ENCODE measurements around the gene SAT1.
A peak's percentile ranks its signal among the peaks of the same experiment; 100 is the strongest.

The SAT1 gene

DNA sequence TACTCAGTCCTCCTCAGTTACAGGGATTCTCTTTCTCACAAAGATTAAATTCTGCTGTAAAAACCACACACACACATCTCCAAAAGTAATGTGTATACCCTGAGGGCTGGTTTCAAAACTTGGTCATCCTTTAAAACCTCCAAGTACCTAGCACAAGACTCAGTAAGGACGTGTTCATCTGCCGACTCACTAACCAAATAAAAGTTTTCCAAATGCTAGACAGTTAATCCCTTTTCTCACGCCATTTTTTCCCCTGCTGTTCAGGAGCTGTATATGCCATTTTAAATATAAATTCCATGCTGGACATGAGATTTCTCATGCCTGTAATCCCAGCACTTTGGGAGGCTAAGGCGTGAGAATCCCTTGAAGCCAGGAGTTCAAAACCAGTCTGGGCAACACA, 3.9 kb upstream of the SAT1 start:
- DNase-seq: no peak

DNA sequence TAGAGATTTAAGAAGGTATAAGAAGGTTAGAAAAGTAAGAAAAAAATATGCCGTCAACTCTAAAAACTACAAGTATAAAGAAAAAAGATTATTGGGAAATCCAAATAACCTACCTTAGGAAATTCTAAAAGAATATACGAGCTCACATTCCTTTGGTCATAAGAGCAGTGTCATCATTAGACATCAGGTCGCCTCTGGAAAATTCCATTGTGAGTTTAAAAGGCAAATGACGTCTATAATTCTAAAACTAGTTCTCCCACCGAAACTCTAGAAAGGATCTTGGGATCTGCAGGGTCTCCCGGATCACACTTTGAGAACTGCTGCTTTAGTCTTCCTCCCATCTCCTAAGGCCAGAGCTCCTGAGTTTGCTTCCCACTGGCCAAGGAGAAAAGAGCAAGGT, 518 bp upstream of the SAT1 start:
- DNase-seq: no peak

DNA sequence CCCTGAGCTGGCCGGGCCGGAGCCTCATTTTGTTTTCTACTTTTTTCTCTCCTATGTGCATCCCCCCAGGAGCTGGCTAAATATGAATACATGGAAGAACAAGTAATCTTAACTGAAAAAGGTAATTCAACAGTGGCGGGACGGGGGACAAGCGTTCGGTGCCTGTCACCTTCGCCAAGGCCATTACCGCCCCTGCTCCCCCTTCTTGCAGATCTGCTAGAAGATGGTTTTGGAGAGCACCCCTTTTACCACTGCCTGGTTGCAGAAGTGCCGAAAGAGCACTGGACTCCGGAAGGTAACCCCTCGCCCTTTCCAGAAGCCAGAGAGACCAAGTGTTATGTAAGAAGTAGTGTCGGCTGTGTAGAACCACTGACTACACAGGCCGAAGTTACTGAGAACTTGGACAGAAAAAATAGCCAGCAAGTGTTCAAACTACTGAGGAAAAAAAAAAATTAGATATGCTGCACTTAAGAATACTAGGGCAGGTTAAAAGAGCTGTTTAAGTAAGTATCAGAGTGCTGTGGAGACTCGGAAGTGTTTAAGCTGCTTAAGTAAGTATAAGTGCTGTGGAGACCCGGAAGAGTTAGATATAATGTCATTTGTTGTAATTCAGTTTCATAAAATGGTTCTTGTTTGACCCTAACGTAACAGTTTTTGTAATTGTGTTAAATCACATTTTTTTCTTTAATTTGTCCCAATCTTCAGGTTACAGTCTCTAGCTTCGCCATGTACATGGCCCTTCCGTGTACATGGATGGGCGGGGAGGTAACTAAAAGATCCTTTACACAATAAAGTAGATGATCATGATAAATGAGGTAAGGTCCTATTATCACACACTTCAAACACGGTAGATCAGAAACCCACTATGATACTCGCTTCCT, 856 bp downstream of the SAT1 start:
- DNase-seq: no peak

DNA sequence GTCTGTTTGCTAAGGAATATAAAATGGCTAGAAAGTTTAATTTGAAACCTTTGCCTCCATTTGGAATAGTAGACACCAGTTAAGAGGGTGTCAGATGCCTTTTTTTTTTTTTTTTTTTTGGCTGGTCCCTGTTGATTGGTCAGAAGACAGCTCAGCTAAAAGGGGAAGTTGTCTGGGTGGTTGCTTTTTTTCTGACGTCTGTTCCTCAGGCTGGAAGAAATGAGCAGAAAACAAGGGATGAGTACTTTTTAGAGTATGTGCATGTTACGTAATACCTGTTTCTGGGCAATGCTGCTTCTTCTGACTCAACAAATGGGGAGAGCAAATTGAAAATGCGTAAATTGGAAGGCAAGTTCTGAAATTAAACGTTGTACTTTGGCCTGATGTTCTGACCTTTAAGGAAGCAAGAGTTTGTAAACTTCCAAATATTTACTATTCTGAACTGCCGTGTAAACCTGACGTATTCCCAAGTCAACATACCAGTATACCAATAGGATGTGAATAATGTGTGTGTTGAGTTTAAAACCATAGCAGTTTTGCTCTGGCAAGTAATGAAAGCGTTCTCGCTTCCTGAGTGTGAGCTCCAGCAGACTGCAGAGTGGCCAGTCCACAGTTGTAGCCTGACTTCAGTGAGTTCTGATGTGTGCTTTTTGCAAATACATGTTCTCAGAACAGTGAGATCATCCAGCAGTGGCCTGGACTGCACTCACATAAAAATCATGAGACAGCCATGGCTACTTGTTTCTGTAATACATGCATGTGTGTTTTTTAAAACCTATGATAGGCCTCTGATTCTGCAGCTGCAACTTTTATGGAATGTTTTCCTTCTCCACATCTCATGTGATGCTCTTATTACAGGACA, 1.7 kb downstream of the SAT1 start:
- DNase-seq: no peak

- DNase-seq: no peak
These were observed 2.6 kb downstream of the SAT1 start for GRCh38 chrX:23785580-23785979.

- no peak for DNase-seq
These were observed 3.4 kb downstream of the SAT1 start for GRCh38 chrX:23786268-23786815.

DNA sequence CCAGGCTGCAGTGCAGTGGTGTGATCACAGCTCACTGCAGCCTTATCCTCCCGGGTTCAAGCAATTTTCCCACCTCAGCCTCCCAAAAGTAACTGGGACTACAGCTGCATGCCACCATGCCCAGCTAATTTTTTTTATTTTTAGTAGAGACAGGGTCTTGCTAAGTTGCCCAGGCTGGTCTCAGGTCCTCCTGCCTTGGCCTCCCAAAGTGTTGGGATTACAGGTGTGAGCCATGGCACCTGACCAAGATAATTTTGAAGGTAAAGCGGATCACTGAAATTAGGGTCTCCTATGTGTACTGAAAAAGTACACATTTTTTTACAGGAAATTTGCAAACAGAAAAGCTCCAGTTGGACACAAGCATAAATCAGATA, 4.8 kb downstream of the SAT1 start:
- no peak for DNase-seq

GRCh38 chrX:23788521-23788920, 5.5 kb downstream of the SAT1 start:
- DNase-seq: no peak

DNA sequence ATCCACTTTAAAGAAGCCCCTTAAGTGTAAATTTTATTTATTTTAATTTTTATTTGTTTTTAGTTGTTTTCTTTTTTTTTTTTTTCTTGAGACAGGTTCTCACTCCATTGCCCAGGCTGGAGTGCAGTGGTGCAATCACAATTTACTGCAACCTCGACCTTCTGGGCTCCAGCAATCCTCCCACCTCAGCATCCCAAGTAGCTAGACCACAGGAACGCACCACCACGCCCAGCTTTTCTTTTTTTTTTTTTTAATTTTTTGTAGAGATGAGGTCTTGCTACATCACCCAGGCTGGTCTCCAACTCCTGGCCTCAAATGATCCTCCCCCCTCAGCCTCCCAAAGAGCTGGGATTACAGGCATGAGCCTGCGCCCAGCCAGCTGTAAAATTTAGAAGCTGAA, 6.0 kb downstream of the SAT1 start:
- DNase-seq: no peak

DNA sequence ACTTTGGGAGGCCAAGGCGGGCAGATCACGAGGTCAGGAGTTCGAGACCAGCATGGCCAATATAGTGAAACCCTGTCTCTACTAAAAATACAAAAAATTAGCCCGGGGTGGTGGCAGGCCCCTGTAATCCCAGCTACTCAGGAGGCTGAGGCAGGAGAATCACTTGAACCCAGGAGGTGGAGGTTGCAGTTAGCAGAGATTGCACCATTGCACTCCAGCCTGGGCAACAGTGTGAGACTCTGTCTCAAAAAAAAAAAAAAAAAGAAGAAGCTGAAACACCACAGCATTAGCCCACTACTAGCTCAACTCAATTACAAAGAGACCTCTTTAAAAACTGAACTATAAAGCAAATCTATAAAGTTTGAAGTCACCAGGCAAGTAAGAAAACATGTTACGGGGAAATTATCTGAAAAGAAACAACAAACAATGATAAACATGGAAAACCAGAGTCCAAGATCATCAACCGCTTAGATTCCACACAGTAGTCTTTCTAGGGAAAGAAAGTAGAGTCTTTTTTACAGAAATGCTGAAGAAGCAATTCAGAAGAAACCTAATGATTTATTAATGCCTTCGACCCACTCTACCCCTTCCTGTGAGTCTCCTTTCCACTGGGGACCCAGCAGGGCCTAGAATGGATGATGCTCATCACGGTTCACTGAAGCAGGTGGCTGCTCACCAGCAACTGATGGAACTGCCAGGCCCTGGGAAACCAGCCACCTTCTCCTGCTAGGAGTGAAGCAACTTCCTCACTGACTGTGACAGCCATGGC, 6.6 kb downstream of the SAT1 start:
- DNase-seq: no peak

DNA sequence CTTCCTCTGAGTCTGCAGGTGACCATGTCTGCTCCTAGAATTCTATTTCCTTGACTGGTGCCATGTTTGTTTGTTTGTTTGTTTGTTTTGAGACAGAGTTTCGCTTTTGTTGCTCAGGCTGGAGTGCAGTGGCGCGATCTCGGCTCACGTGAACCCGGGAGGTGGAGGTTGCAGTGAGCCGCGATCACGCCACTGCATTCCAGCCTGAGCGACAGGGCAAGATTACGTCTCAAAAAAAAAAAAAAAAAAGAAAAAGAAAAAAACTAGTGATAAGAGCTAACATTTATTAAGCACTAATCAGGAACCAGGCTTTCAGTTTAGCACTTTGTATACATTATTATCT, 7.2 kb downstream of the SAT1 start:
- no peak for DNase-seq

- peak; percentile 77 for DNase-seq
These were observed 10.0 kb downstream of the SAT1 start for GRCh38 chrX:23792861-23793553.

- no peak for DNase-seq
These were observed 12.2 kb downstream of the SAT1 start for GRCh38 chrX:23795221-23795620.

- peak; percentile 67 for DNase-seq
These were observed 14.6 kb downstream of the SAT1 start for GRCh38 chrX:23797371-23798128.

GRCh38 chrX:23799469-23800065, 16.6 kb downstream of the SAT1 start:
- DNase-seq: no peak

- DNase-seq: no peak
These were observed 19.5 kb downstream of the SAT1 start for GRCh38 chrX:23802431-23802830.

DNA sequence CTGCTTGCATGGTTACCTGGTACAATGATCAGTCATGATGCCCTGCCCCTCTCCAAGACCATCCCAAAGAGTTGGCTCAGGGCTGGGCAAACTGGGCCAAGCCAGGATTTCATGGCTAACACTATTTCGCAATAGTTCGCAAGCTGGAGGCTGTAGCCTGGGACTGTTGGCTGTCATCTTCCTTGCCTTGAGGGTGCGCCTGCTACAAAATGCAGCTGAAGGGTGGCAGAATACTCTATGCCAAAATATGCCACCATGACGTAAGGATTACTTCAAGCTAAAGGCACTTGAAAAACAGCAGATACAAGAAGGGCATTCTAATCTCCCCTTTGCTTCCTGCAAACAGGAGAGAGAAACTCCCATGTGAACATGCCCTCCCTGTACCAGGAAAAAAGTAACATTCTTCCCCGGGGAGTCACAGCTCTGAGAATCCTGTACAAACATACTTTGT, 21.0 kb downstream of the SAT1 start:
- DNase-seq: no peak

GRCh38 chrX:23804578-23804977, 21.6 kb downstream of the SAT1 start:
- no peak for DNase-seq

- DNase-seq: no peak
These were observed 22.4 kb downstream of the SAT1 start for GRCh38 chrX:23805389-23805788.

DNA sequence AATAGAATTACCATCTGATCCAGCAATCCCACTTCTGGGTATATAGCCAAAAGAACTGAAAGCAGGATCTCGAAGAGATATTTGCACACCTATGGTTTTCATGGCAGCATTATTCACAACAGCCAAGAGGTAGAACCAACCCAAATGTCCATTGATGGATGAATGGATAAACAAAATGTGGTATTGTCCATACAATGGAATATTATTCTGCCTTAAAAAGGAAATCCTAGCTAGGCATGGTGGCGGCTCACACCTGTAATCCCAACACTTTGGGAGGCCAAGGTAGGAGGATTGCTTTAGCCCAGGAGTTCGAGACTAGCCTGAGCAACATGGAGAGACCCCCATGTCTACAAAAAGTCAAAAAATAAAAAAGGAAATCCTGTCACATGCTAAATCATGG, 27.3 kb downstream of the SAT1 start:
- no peak for DNase-seq

DNA sequence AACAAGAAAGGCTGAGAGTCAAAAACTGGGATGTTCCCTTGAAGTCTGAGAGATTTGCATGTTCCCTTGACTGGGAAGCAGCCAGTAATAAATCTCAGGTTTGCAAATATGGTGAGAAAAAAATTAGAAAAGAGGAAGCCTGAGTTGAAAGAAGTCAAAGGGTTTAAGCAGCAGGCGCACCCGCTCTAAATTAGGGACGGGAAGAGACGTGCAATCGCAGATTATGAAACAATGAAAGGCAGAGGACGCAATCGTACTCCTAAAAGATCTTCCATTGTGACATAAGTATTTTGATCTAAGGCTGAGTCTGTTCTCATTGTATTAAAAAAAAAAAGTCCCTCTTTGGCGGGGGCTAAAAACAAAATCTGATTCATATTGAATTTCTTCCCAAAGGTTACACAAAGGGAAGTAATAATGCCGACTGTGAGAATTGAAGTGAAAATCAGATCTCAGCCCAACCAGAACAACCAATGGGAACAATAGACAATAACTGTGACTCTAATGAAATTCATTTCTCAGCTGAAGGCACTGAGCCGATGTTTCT, 28.2 kb downstream of the SAT1 start:
- no peak for DNase-seq

All from DMS153 (cell line).